GM18505 (cell line): ENCODE measurements around the gene MED27.
A peak's percentile ranks its signal among the peaks of the same experiment; 100 is the strongest.

ENCODE experiments used
- ATAC-seq: cut with Tn5 transposase; IDR thresholded peaks from one replicate; pipeline ENCODE4 v1.9.1; 2021; ENCODE audit not compliant: unreplicated experiment
- POLR2A ChIP-seq: IDR thresholded peaks from 4 replicates; pipeline ENCODE4 v1.6.1; 2011; ENCODE audit warnings: borderline replicate concordance; ENCODE audit not compliant: insufficient read depth, insufficient read length; ENCODE audit errors: extremely low read depth

Gene MED27

GRCh38 chr9:132079391-132080091 lies at the start of gene MED27:
Gene MED27, minus strand, starts transcription at chr9:132079867. Its CDS starts 23 bp downstream, at chr9:132079844.
- peak; percentile 75 for TF ChIP-seq POLR2A
- peak; percentile 77 for ATAC-seq

GRCh38 chr9:132127888-132128534 lies 48.3 kb upstream of the MED27 start:
- no peak for ATAC-seq

GRCh38 chr9:132126680-132127236 lies 47.1 kb upstream of the MED27 start:
- ATAC-seq, result no peak
- no peak for TF ChIP-seq POLR2A

More at GRCh38 chr9:132127888-132128534, 48.3 kb upstream of the MED27 start:
- no peak for TF ChIP-seq POLR2A

GRCh38 chr9:132125944-132126679 lies 46.4 kb upstream of the MED27 start:
- no peak for TF ChIP-seq POLR2A
- no peak for ATAC-seq

- TF ChIP-seq POLR2A, result no peak
- ATAC-seq, result no peak
Observed at GRCh38 chr9:132125361-132125760, 45.7 kb upstream of the MED27 start.

GRCh38 chr9:132124800-132125199 lies 45.1 kb upstream of the MED27 start:
- no peak for TF ChIP-seq POLR2A
- ATAC-seq, result no peak

- ATAC-seq, result no peak
- no peak for TF ChIP-seq POLR2A
Observed at GRCh38 chr9:132121021-132121420, 41.4 kb upstream of the MED27 start.

GRCh38 chr9:132117694-132118093 lies 38.0 kb upstream of the MED27 start:
- no peak for ATAC-seq
- no peak for TF ChIP-seq POLR2A

GRCh38 chr9:132116583-132116982 lies 36.9 kb upstream of the MED27 start:
- TF ChIP-seq POLR2A, result no peak
- no peak for ATAC-seq

GRCh38 chr9:132114102-132114707 lies 34.5 kb upstream of the MED27 start:
- no peak for TF ChIP-seq POLR2A
- ATAC-seq, result no peak

GRCh38 chr9:132109291-132109690 lies 29.6 kb upstream of the MED27 start:
- no peak for TF ChIP-seq POLR2A
- no peak for ATAC-seq

GRCh38 chr9:132108728-132109127 lies 29.1 kb upstream of the MED27 start:
- no peak for TF ChIP-seq POLR2A
- no peak for ATAC-seq

- no peak for ATAC-seq
- no peak for TF ChIP-seq POLR2A
Observed at GRCh38 chr9:132099741-132100407, 20.2 kb upstream of the MED27 start.

- no peak for ATAC-seq
Observed at GRCh38 chr9:132099167-132099566, 19.5 kb upstream of the MED27 start.

More at GRCh38 chr9:132099167-132099566, 19.5 kb upstream of the MED27 start:
- no peak for TF ChIP-seq POLR2A
